ENCODE data around the gene VWC2.

The VWC2 gene

DNA sequence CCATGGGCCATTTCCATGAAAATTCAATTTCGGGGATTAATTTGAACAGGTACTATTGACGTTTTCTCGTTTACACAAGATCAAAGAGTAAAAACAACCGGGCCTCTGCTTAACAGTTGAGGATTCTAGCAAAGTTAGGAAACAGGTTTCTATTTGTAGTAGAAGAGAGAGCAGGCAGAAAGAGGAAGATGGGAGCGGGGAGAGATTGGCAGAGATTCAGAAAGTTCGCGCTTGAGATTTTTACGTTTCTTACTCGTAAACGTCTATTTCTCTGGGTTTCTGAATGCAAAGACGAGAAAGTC lies 571 bp upstream of the VWC2 start:
- ATAC-seq = no peak
- TF ChIP-seq, protein P1, sequence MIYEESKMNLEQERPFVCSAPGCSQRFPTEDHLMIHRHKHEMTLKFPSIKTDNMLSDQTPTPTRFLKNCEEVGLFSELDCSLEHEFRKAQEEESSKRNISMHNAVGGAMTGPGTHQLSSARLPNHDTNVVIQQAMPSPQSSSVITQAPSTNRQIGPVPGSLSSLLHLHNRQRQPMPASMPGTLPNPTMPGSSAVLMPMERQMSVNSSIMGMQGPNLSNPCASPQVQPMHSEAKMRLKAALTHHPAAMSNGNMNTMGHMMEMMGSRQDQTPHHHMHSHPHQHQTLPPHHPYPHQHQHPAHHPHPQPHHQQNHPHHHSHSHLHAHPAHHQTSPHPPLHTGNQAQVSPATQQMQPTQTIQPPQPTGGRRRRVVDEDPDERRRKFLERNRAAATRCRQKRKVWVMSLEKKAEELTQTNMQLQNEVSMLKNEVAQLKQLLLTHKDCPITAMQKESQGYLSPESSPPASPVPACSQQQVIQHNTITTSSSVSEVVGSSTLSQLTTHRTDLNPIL (CRISPR knock-in tag; IDR thresholded peaks at IDR 0.05; ENCODE audit: low read depth) = no peak
- TF ChIP-seq ZNF8 (CRISPR knock-in tag; IDR thresholded peaks at IDR 0.05) (no peak), BACH2 (CRISPR knock-in tag; IDR thresholded peaks at IDR 0.05; ENCODE audit: borderline replicate concordance) (no peak), ZFP3 (CRISPR knock-in tag; IDR thresholded peaks at IDR 0.05) (no peak)

DNA sequence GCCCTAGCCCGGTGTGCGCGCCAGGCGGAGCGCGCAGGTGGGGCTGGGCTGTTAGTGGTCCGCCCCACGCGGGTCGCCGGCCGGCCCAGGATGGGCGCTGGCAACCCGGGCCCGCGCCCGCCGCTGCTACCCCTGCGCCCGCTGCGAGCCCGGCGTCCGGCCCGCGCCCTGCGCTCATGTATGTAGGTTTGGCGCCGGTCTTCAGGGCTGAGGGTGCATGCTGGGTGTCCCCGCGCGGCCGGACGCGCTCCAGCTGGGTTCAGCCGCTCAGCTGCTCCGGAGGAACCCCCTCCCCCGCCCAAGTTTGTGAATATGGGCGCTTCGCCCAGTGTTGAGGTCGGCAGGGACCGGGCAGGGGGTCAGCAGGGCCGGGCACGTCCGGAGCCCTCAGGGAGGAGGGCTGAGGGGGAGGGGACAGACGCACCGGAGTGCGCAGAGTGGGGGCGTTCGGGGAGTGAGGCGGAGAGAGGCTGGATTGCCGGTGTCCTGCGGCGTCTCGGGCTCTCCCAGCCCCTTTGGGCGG lies 559 bp downstream of the VWC2 start:
- ATAC-seq = no peak
- TF ChIP-seq ZNF565 (CRISPR knock-in tag; conservative IDR thresholded peaks at IDR 0.05; ENCODE audit: low read depth) (no peak), ZNF8 (CRISPR knock-in tag; IDR thresholded peaks at IDR 0.05) (no peak), OSR1 (CRISPR knock-in tag; IDR thresholded peaks at IDR 0.05) (no peak), RARB (CRISPR knock-in tag; IDR thresholded peaks at IDR 0.05) (no peak), BACH2 (CRISPR knock-in tag; IDR thresholded peaks at IDR 0.05; ENCODE audit: borderline replicate concordance) (no peak), ZFP30 (CRISPR knock-in tag; IDR thresholded peaks at IDR 0.05) (no peak), ISL1 (CRISPR knock-in tag; IDR thresholded peaks at IDR 0.05) (no peak), GLIS3 (CRISPR knock-in tag; IDR thresholded peaks at IDR 0.05) (no peak), ZFP3 (CRISPR knock-in tag; IDR thresholded peaks at IDR 0.05) (no peak), CSDC2 (CRISPR knock-in tag; IDR thresholded peaks at IDR 0.05) (no peak), ZC3H10 (CRISPR knock-in tag; IDR thresholded peaks at IDR 0.05) (no peak), TOX (CRISPR knock-in tag; IDR thresholded peaks at IDR 0.05; ENCODE audit: borderline replicate concordance) (no peak), SNAI2 (CRISPR knock-in tag; IDR thresholded peaks at IDR 0.05) (no peak), PPARA (CRISPR knock-in tag; IDR thresholded peaks at IDR 0.05; ENCODE audit: borderline replicate concordance) (no peak), TCF4 (CRISPR knock-in tag; IDR thresholded peaks at IDR 0.05; ENCODE audit: borderline replicate concordance) (no peak), ZNF70 (CRISPR knock-in tag; IDR thresholded peaks at IDR 0.05) (no peak)
- TF ChIP-seq, protein P1 (CRISPR knock-in tag; IDR thresholded peaks at IDR 0.05; ENCODE audit: low read depth) = no peak
- TF ChIP-seq, protein P2, sequence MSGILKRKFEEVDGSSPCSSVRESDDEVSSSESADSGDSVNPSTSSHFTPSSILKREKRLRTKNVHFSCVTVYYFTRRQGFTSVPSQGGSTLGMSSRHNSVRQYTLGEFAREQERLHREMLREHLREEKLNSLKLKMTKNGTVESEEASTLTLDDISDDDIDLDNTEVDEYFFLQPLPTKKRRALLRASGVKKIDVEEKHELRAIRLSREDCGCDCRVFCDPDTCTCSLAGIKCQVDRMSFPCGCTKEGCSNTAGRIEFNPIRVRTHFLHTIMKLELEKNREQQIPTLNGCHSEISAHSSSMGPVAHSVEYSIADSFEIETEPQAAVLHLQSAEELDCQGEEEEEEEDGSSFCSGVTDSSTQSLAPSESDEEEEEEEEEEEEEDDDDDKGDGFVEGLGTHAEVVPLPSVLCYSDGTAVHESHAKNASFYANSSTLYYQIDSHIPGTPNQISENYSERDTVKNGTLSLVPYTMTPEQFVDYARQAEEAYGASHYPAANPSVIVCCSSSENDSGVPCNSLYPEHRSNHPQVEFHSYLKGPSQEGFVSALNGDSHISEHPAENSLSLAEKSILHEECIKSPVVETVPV (CRISPR knock-in tag; IDR thresholded peaks at IDR 0.05) = no peak
- TF ChIP-seq, protein P3, sequence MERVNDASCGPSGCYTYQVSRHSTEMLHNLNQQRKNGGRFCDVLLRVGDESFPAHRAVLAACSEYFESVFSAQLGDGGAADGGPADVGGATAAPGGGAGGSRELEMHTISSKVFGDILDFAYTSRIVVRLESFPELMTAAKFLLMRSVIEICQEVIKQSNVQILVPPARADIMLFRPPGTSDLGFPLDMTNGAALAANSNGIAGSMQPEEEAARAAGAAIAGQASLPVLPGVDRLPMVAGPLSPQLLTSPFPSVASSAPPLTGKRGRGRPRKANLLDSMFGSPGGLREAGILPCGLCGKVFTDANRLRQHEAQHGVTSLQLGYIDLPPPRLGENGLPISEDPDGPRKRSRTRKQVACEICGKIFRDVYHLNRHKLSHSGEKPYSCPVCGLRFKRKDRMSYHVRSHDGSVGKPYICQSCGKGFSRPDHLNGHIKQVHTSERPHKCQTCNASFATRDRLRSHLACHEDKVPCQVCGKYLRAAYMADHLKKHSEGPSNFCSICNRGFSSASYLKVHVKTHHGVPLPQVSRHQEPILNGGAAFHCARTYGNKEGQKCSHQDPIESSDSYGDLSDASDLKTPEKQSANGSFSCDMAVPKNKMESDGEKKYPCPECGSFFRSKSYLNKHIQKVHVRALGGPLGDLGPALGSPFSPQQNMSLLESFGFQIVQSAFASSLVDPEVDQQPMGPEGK (CRISPR knock-in tag; IDR thresholded peaks at IDR 0.05; ENCODE audit: borderline replicate concordance) = no peak
- TF ChIP-seq, protein P4, sequence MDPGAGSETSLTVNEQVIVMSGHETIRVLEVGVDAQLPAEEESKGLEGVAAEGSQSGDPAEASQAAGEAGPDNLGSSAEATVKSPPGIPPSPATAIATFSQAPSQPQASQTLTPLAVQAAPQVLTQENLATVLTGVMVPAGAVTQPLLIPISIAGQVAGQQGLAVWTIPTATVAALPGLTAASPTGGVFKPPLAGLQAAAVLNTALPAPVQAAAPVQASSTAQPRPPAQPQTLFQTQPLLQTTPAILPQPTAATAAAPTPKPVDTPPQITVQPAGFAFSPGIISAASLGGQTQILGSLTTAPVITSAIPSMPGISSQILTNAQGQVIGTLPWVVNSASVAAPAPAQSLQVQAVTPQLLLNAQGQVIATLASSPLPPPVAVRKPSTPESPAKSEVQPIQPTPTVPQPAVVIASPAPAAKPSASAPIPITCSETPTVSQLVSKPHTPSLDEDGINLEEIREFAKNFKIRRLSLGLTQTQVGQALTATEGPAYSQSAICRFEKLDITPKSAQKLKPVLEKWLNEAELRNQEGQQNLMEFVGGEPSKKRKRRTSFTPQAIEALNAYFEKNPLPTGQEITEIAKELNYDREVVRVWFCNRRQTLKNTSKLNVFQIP (CRISPR knock-in tag; IDR thresholded peaks at IDR 0.05; ENCODE audit: borderline replicate concordance, low read depth) = no peak

DNA sequence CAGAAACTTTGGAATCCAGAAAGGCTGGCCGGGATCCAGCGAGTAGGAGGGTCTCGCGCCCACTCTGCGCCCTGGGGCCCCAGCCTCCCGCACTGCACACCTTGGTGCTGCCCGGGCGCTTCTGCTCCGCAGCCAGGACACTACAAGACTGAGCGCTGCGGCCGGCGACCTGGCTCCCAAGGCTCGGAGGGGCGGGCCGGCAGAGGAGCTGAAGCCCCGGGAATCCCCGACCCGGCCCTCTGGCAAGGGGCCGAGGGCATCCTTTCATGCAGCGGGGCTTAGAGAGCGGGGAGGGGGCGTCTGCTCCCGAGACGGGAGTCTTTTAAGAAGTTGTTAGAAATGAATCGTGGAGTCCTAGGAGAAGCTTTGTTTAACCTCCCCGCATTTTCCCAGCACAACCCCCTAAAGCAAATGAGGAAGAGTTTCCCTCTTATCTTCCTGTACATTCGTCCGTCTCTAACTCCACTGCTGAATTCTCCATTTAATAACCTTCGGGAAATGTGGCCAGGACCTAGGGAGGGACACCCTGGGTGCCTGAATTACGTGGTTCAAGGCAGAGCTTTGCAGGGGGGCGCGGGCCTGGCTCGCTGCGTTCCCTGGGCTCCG lies 1.1 kb downstream of the VWC2 start:
- no peak for ATAC-seq
- no peak for TF ChIP-seq BACH2 (CRISPR knock-in tag; IDR thresholded peaks at IDR 0.05; ENCODE audit: borderline replicate concordance)
- TF ChIP-seq ZFP30 (CRISPR knock-in tag; IDR thresholded peaks at IDR 0.05) = no peak
- TF ChIP-seq RARB (CRISPR knock-in tag; IDR thresholded peaks at IDR 0.05) = no peak
- TF ChIP-seq, protein P4 (CRISPR knock-in tag; IDR thresholded peaks at IDR 0.05; ENCODE audit: borderline replicate concordance, low read depth) = no peak
- TF ChIP-seq ZNF70 (CRISPR knock-in tag; IDR thresholded peaks at IDR 0.05) = no peak
- TF ChIP-seq GLIS3 (CRISPR knock-in tag; IDR thresholded peaks at IDR 0.05) = no peak
- no peak for TF ChIP-seq OSR1 (CRISPR knock-in tag; IDR thresholded peaks at IDR 0.05)
- TF ChIP-seq ARNTL (CRISPR knock-in tag; IDR thresholded peaks at IDR 0.05; ENCODE audit: borderline replicate concordance, low read depth) = no peak
- TF ChIP-seq, protein P3 (CRISPR knock-in tag; IDR thresholded peaks at IDR 0.05; ENCODE audit: borderline replicate concordance) = no peak
- TF ChIP-seq TOX (CRISPR knock-in tag; IDR thresholded peaks at IDR 0.05; ENCODE audit: borderline replicate concordance) = no peak
- TF ChIP-seq, protein P1 (CRISPR knock-in tag; IDR thresholded peaks at IDR 0.05; ENCODE audit: low read depth) = no peak

Measured in SK-N-SH treated with all-trans-retinoic acid at 6 μM for 48 hours (cell line).